Kasumi-1 (cell line): ENCODE results near the gene HOMEZ.
A peak's percentile ranks its signal among the peaks of the same experiment; 100 is the strongest.

ENCODE experiments used
- DNase-seq, 2 experiments: peaks; one replicate each; lab custom pipeline; 2025; lab: John Stamatoyannopoulos, UW

Gene HOMEZ

DNA sequence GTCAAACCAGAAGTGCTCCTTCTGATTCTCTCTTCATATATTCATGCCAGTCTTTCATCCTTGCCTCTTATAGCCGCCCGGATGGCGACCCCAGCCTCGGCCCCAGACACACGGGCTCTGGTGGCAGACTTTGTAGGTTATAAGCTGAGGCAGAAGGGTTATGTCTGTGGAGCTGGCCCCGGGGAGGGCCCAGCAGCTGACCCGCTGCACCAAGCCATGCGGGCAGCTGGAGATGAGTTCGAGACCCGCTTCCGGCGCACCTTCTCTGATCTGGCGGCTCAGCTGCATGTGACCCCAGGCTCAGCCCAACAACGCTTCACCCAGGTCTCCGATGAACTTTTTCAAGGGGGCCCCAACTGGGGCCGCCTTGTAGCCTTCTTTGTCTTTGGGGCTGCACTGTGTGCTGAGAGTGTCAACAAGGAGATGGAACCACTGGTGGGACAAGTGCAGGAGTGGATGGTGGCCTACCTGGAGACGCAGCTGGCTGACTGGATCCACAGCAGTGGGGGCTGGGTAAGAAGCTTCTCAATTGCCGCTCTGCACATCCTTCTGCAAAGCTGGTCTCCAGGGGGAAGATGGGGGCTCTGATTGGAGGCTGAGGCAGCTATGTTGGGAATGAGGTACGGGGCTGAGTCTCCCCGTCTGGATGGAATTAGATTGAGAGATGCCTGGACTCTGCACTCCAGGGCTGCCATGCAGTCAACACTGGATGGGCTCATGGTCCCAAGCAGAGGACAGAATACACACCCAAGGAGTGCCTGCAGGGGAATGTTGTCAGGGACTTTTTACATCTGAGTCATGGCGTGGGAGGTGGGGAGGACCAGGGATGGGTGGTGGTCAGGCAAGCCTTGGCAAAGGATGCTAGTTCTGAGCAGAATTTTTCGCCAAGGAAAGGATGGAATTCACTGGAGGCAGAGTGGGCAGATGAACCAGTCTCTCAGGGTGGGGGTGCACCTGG, 22.0 kb upstream of the HOMEZ start:
- DNase-seq: no peak

DNA sequence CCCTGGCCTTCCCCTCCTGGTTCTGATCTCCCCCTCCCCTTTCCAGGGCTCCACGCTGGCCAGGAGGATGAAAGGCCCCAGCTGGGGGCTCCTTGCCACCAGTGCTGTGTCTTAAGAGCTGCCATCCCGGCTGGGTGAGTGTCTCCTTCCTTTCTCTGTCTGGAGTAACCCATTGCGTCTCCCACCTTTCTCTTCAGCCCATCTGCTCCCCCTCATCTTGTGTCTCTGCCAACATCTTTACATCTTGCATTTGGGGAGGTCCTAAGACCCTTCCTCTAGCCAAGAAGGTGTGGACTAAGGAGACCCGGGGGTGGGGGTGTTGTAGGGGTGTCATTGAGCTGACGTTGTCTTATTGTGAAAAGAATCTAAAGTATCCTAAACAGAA, 21.2 kb upstream of the HOMEZ start:
- DNase-seq: no peak

DNA sequence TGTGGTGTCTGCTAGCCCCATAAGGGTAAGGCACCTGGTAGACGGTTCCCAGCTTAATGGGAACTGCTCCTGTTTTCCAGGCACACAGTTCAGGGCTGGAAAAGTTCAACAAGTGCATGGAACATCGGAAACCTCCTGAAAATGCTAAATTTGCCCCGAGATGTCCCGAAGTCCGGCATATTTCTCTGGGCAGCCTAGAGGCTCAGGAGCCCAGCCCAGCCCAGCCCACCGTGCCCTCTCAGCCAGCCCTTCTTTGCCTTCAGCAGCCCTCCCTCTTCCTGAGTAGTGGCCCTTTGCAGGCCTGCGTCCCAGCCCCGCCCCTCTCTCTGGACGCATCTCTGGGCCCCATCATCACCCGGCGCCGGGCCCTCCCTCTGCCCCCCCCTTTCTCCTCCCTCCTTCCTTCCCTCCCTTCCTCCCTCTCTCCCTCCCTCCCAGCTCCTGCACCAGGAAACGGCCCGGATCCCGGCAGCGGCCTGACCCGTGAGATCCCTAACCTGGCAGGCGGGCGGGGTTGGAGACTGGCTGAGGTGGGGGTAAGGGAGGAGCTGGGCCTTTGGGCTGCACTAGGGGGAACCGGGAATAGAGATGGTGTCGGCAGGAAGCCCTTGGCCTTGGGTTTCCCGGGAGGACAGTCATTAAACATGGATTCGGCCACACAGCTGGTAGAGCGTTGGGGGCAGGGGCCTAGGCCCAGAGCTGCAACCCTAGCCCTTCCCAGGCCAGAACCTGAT, 20.6 kb upstream of the HOMEZ start, which contains the start of gene BCL2L2:
Gene BCL2L2, plus strand, starts transcription at position 422 of the 734 bp plus-strand sequence. CDS start 935 bp downstream, outside the sequence.
- DNase-seq: peak; percentile 80

DNA sequence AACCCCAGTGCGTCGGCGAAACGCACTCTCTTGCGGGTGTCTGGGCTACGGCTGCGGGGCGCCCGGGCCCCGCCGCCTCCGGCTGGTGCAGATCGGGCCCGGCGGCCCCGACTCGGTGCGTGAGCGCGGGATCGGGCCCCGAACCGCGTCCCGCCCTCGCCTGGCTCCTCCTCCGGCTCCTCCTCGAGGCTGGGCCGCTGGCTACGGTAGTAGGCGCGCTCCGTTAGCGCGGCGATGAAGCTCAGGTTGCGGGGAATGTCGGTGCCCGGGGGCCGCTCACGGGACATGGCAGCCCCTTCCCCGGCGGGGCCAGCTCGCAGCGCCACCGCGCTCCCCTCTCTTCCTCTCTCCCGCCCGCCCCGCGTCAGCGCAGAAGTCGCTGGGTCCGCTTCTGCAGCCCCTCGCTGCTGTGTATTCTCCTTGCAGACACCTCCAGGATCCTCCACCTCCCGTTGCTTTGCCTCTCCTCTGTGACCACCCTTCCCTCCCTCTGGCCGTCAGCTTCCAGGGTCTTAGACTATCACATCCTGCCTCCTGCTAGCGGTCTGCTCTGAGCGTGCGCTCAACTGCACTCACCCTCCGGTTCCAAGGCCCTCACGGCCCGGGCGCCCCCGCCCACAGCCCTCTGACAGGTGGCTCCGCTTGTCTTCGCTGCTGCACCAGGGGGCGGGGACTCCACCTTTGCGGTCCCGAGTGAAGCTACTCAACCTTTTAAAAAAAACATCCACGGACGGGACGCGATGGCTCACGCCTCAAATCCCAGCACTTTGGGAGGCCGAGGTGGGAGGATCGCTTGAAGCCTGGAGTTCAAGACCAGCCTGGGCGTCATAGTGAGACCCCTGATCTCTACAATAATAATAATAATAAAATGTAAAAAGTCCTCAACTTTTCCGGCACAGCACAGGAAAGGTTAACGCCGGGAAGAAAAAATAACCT, 16.6 kb upstream of the HOMEZ start, which contains the start of gene PPP1R3E:
Gene PPP1R3E, minus strand, starts transcription at position 570 of the 936 bp plus-strand sequence. Its CDS starts 283 bp downstream, at position 287.
- DNase-seq: peak; percentile 58 to 63

DNA sequence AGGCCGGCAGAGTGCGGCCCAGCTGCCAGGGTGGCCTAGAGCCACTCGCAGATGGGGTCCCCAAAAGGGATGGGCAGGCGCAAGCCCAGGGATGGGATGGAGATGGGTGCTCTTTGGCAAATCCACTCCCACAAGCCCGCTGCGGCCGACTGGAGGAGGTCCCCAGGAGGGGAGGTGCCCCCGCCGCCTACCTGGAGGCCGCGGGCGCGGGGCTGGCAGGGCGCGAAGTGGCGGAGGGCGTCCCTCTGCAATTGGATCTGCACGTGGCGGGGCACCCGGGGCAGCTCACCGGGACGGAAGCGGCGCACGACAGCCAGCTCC, 16.0 kb upstream of the HOMEZ start:
- no peak for DNase-seq

DNA sequence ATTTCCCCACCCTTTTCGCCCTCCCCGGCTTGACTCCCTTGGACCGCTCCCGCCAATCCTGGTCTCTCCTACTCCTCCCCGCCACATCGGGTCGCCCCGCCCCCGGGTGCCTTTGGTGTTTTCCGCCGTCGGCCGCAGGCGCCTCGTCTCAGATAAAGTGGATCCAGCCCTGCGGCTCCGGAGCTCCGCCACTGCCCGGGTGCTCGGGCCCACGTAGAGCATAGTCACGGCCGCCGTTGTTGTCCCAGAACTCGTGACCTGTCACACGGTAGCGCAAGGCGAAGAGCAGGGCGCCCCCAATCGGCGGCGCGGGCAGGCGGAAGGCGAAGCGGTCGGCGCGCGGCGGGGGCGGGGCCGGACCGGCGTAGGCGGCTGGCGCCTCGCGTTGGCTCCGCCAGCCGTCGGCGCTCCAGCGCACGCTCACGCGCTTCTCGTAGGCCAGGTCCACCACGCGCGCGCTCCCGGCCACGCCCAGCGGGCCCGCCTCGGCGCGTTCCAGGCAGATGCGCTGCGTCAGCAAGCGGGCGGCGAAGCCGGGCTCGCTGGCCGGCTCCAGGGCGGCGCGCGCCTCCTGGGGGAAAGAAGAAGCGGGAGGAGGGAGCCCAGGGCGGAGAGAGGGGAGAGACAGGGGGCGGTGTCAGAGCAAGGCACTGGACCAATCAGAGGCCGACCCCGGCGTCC, 15.5 kb upstream of the HOMEZ start:
- peak; percentile 94 to 96 for DNase-seq

DNA sequence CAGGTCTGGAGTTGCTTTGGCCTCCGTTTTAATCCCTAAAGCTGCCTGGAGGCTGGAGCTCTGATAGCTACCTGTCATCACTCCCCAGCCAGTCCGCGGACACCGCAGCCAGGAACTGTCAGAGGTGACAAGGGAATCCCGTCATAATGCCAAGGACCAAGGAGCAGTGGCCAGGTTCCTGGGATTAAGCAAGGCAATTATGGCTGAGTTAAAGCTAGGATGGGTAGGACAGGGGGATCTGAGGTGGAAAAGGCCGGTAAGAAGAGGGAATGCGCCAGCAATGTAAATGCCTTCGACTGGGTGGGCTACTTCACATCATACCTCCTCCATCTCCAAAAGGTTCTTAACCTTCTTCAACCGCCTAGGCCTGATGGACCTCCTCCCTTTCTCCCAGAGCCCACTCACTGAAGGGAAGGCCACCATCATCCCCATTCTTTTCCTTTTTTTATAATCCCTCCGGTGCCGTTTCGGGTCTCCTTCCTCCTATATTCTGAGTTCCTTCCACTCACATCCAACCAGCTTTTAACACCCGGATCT, 14.8 kb upstream of the HOMEZ start:
- DNase-seq: no peak

DNA sequence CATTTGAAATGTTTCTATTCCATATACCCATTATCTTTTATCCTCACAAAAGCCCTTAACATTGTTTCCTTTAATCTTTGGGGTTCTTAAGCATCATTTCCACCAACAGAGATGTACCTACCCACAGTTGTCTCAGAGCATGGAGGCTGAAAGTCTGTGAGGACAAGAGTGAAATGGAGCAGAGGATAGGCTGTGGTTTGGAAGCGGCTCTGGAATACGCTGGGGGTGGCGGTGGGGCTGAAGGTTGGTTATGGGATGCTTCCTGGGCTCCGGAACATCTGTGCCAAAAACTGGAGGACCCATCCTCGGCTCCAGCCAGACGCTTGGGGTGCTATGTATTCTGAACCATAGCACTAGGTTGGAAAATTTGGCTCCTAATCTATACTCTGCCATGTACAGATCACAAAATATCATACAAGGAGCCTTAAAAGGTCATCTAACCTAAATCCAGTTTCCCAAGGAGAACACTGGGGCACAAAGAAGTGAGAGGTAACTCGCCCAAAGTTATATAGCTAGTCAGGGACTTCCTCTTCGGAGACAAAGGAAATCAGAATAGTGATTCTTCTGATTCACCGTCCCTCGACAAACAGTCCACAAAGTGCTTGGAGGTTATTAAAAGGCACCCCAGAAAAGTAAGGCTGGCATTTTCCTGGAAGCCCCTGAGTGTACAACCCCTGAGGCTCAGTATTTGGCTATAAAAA, 14.2 kb upstream of the HOMEZ start:
- no peak for DNase-seq

DNA sequence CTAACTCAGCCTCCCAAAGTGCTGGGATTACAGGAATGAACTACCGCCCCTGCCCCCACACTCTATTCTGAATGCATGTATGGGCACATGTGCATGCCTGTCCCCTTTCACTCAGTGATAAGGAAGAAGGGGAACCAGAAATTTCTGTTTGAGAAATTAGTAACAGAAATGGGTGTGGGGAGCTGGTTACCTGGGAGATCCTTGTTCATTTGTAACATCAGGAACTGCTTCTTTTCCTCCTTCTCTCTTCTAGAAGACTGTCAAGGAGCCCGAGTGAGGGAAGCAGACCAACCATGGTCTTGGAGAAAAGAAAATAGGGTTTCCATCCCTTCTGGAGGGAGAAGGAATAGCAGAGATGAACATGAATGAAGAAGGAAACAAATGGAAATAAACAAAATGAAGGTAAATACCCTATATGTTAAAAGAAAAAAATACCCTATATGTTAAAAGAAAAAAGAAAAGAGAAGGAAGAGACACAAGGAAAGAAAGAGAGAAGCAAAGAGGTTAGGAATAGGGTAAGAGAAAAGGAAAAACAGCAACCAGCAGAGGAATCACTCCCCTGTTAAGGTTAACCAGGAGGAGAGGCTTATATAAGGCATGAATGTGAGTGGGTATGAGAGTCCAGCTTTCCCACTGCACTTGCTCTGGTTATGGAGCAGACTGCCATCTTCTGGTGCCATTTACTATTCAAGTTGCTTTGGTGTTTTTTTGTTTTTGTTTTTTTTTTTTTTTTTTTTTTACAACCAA, 13.5 kb upstream of the HOMEZ start:
- peak; percentile 5 to 16 for DNase-seq

DNA sequence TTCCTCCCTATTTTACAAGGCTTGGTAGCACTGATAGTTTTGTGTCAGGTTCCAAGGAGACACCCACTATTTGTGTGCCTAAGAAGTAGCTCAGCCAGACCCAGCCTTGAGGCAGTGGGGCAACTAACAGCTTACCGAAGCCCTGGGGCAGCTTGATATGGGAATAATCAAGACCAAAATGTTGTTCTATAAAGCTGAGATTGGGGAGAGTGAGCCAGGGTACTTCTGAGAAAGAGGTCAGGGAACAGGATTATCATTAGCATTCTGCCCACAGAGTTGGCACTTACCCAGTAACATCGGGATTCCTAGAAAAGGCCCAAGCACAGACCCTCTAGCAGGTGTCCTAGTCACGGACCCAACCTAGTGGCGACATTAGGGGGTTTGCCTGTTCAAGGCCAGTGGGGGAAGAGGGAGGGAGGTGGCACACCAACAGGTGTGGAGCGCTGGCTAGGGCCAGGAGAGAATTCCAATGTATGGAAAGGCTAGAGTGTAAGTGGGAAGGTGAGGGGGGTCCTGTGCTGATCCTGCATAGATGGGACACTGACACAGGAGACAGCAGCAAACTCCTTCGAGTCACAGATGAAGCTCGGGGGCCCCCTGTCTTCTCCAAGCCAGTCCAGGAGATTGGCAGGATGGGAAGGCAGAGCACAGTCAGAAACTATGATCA, 11.8 kb upstream of the HOMEZ start:
- DNase-seq: no peak

DNA sequence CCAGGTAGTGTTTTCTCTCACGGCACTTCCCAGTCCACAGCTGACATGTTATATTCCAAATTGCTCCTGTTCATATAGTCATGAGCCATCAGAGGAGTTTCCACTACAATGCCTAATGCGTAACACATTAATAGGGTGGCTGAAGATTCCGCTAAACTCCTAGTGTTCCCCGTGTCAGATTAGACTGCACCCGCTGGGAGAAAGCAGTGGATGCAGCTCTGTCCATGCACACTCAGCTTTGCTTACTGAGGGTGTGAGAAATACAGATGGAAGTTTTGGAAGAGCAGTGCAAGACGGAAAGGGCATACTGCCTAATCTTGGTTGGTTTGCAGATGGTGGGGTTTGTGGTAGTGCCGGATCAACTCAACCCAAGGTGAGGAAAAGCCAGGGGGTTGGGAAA, 11.2 kb upstream of the HOMEZ start:
- DNase-seq: no peak

DNA sequence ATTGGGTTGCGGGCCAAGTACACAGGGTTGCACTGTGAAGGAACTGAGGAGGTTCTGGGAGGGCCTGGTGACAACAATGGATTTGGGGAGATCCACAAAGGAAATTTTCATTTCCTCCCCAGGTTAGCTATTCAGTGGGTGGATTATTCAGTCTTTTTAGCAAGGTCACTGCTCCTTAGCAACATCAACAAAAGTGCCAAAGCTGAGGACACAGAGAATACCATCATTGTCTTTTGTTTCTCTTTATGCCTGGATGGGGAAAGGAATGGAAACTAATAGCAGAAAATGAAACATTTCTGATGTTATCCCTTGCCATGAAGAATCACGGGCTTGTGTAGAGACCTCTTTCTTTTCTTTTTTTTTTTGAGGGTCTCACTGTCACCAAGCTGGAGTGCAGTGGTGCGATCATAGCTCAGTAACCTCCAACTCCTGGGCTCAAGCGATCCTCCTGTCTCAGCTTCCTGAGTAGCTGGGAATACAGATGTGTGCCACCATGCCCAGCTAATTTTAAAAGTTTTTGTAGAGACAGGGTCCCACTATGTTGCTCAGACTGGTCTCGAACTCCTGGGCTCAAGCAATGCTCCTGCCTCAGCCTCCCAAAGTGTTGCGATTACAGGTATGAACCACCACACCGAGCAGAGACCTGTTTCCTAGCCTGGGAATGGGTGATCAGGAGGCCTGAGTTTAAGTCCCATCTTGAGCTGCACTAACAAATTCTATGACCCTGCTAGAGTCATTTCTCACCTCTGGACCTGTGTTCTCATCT, 10.3 kb upstream of the HOMEZ start:
- DNase-seq: no peak

DNA sequence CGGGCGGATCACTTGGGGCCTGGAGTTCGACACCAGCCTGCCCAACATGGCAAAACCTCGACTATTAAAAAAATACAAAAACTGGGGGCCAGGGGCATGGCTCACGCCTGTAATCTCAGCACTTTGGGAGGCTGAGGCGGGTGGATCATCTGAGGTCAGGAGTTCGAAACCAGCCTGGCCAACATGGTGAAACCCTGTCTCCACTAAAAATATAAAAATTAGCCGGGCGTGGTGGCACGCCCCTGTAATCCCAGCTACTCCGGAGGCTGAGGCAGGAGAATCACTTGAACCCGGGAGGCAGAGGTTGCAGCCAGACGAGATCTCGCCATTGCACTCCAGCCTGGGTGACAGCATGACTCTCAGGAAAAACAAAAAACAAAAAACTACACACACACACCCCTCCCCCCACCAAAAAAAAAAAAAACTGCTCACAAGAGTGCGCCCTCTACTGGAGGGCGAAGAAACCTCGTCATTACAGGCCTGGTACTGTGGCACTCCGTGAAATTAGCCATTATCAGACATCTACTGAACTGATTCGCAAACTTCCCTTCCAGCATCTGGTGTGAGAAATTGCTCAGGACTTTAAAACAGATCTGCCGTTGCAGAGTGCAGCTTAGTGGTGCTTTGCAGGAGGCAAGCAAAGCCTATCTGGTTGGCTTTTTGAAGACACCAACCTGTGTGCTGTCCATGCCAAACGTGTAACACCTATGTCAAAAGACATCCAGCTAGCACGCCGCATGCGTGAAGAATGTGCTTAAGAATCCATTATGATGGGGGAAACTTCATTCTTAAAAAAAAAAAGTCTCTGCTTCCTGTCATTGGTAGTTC, 9.0 kb upstream of the HOMEZ start:
- peak; percentile 54 to 75 for DNase-seq

DNA sequence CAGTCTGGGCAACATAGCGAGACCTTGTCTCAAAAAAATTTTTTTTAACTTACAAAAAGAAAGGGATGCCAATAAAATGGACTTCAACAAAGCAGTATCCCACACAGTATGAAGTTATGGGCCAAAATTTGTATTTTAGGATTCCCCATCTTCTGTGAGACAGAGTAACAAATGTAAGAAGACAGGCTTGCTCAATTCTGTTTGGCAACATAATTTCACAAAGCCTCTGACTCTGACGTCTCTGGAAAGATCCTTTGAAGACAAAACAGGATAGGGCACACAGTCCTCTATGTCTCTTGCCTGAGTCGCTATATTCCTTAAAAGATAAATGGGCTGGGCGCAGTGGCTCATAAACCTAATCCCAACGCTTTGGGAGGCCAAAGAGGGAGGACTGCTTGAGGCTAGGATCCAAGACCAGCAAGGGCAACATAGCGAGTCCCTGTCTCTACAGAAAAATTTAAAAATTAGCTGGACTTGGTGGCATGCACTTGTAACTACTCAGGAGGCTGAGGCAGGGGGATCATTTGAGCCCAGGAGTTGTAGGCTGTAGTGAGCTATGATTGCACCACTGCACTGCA, 1.1 kb upstream of the HOMEZ start:
- no peak for DNase-seq

DNA sequence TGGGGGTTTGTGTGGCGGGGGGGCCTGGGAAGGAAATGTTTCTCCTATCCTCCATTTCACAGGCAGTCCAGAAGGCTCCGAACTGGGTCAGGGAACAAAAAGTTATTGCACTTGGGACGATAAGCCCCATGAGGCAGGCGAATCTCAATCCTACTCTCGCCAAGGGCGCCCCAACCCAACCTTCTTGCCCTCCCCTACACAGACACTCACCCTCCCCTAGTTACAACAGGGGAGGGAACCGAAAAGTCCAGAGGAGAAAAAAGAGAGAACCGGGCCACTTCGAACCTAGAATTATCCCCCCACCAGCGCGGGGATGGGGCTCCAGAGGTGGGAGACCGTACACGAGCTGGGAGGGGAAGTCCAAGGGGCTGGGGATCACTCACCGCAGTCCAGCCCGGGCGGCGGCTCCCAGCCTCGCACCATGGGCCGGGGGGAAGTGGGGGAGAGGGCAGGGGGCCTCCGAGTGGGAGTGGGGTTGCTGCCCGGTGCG, 357 bp downstream of the HOMEZ start:
- DNase-seq: peak; percentile 17 to 49

DNA sequence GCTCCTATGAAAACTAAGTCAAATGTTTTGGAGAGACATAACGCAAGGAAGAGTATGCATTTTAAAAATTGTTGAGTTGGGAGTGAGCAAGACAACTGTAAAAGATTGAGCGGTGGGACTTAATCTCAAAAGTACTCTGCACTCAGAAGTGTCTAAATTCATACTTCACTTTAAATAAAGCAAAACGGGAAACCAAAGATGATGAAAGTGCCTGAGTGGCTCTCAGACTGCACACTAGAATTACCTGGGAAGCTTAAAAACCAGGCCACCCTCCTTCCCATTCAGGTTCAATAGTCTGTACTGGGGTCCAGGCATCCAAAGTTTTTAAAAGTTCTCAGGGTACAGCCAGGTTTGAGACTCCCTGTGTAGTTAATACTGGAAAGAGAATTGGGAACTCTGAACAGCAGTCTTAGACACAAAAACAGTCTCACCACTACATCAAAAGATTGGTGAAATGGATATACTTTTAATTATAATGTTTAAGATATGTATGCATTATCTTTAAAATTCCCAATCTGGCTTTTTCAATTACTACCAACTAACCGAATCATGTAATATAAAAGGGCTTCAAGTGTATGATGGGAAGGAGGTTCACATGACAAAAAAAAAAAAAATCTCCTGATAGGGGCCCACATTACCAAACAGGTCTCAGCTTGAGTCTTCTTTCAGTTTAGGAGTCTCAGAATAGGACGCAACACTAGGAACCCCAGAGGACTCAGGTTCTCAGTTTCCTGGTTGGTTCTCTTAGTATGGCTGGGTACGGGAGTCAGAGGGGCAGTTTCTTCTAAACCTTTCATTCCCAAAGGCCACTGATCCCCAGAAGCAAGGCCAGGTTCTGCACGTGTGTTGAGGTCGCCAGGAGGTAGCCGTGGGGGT, 1.0 kb downstream of the HOMEZ start:
- DNase-seq: peak; percentile 13 to 36
